Measurements from ENCODE around the gene DRD3.
A peak's percentile ranks its signal among the peaks of the same experiment; 100 is the strongest.

DRD3 gene

GRCh38 chr3:114179575-114179974 lies 723 bp upstream of the DRD3 start:
- DNase-seq (ENCODE audit: low read depth in 2 of 2), result no peak

GRCh38 chr3:114176890-114177289 lies 2.0 kb downstream of the DRD3 start:
- no peak for DNase-seq (ENCODE audit: low read depth in 2 of 2)

GRCh38 chr3:114176487-114176886 lies 2.4 kb downstream of the DRD3 start:
- DNase-seq (ENCODE audit: low read depth in 2 of 2), result no peak

GRCh38 chr3:114175204-114175987 lies 3.5 kb downstream of the DRD3 start:
- DNase-seq (ENCODE audit: low read depth in 2 of 2), result no peak

- DNase-seq (ENCODE audit: low read depth in 2 of 2), result no peak
Observed at GRCh38 chr3:114171677-114172076, 7.2 kb downstream of the DRD3 start.

GRCh38 chr3:114168150-114168549 lies 10.7 kb downstream of the DRD3 start:
- DNase-seq (ENCODE audit: low read depth in 2 of 2), result no peak

- DNase-seq (ENCODE audit: low read depth in 2 of 2), result no peak
Observed at GRCh38 chr3:114157321-114157720, 21.5 kb downstream of the DRD3 start.

GRCh38 chr3:114155370-114155821 lies 23.5 kb downstream of the DRD3 start:
- DNase-seq (ENCODE audit: low read depth in 2 of 2), result no peak

- no peak for DNase-seq (ENCODE audit: low read depth in 2 of 2)
Observed at GRCh38 chr3:114154321-114154821, 24.5 kb downstream of the DRD3 start.

GRCh38 chr3:114152519-114153151 lies 26.2 kb downstream of the DRD3 start:
- peak; percentile 70 to 73 for DNase-seq (ENCODE audit: low read depth in 2 of 2)

- DNase-seq (ENCODE audit: low read depth in 2 of 2), result no peak
Observed at GRCh38 chr3:114151091-114151490, 27.8 kb downstream of the DRD3 start.

- DNase-seq (ENCODE audit: low read depth in 2 of 2), result no peak
Observed at GRCh38 chr3:114147251-114147650, 31.6 kb downstream of the DRD3 start.

GRCh38 chr3:114144909-114145688 lies 33.8 kb downstream of the DRD3 start:
- DNase-seq (ENCODE audit: low read depth in 2 of 2), result no peak

- DNase-seq (ENCODE audit: low read depth in 2 of 2), result no peak
Observed at GRCh38 chr3:114143817-114144216, 35.0 kb downstream of the DRD3 start.

- no peak for DNase-seq (ENCODE audit: low read depth in 2 of 2)
Observed at GRCh38 chr3:114139836-114140235, 39.0 kb downstream of the DRD3 start.

- DNase-seq (ENCODE audit: low read depth in 2 of 2), result no peak
Observed at GRCh38 chr3:114133947-114134346, 44.9 kb downstream of the DRD3 start.

GRCh38 chr3:114132500-114132899 lies 46.4 kb downstream of the DRD3 start:
- no peak for DNase-seq (ENCODE audit: low read depth in 2 of 2)

- DNase-seq (ENCODE audit: low read depth in 2 of 2), result no peak
Observed at GRCh38 chr3:114128826-114129225, 50.0 kb downstream of the DRD3 start.

GRCh38 chr3:114128231-114128630 lies 50.6 kb downstream of the DRD3 start:
- DNase-seq (ENCODE audit: low read depth in 2 of 2), result no peak

- DNase-seq (ENCODE audit: low read depth in 2 of 2), result no peak
Observed at GRCh38 chr3:114127517-114127916, 51.3 kb downstream of the DRD3 start.

- DNase-seq (ENCODE audit: low read depth in 2 of 2), result no peak
Observed at GRCh38 chr3:114126461-114126860, 52.4 kb downstream of the DRD3 start.

- DNase-seq (ENCODE audit: low read depth in 2 of 2), result no peak
Observed at GRCh38 chr3:114122027-114122709, 56.7 kb downstream of the DRD3 start.

Data from stimulated activated CD8-positive, alpha-beta memory T cell treated with anti-CD3 and anti-CD28 coated beads, Interleukin-7, amount 100 ng/mL, for 4 hours (primary cell).